ENCODE data around the gene ADCY9.

ADCY9 gene

GRCh38 chr16:4123616-4124300 lies 7.5 kb upstream of the ADCY9 start:
- DNase-seq (ENCODE audit: low read depth) = no peak

GRCh38 chr16:4120176-4120575 lies 3.9 kb upstream of the ADCY9 start:
- DNase-seq (ENCODE audit: low read depth) = no peak

- DNase-seq (ENCODE audit: low read depth) = no peak
Measured at GRCh38 chr16:4117250-4117578, 972 bp upstream of the ADCY9 start.

- no peak for DNase-seq (ENCODE audit: low read depth)
Measured at GRCh38 chr16:4115949-4116318, 308 bp downstream of the ADCY9 start.

GRCh38 chr16:4115209-4115948 lies 863 bp downstream of the ADCY9 start:
- DNase-seq (ENCODE audit: low read depth) = no peak

GRCh38 chr16:4114257-4115208 lies 1.7 kb downstream of the ADCY9 start:
- no peak for DNase-seq (ENCODE audit: low read depth)

GRCh38 chr16:4113358-4114256 lies 2.6 kb downstream of the ADCY9 start:
- DNase-seq (ENCODE audit: low read depth) = no peak

GRCh38 chr16:4111748-4112696 lies 4.2 kb downstream of the ADCY9 start:
- DNase-seq (ENCODE audit: low read depth) = no peak

- no peak for DNase-seq (ENCODE audit: low read depth)
Measured at GRCh38 chr16:4110680-4111079, 5.6 kb downstream of the ADCY9 start.

GRCh38 chr16:4110065-4110464 lies 6.2 kb downstream of the ADCY9 start:
- no peak for DNase-seq (ENCODE audit: low read depth)

- no peak for DNase-seq (ENCODE audit: low read depth)
Measured at GRCh38 chr16:4109250-4109736, 6.9 kb downstream of the ADCY9 start.

- no peak for DNase-seq (ENCODE audit: low read depth)
Measured at GRCh38 chr16:4106516-4106915, 9.7 kb downstream of the ADCY9 start.

- DNase-seq (ENCODE audit: low read depth) = no peak
Measured at GRCh38 chr16:4105848-4106247, 10.4 kb downstream of the ADCY9 start.

- no peak for DNase-seq (ENCODE audit: low read depth)
Measured at GRCh38 chr16:4103745-4104144, 12.5 kb downstream of the ADCY9 start.

GRCh38 chr16:4101421-4102219 lies 14.6 kb downstream of the ADCY9 start:
- DNase-seq (ENCODE audit: low read depth) = no peak

GRCh38 chr16:4098501-4098900 lies 17.7 kb downstream of the ADCY9 start:
- no peak for DNase-seq (ENCODE audit: low read depth)

GRCh38 chr16:4097826-4098240 lies 18.4 kb downstream of the ADCY9 start:
- DNase-seq (ENCODE audit: low read depth) = no peak

GRCh38 chr16:4096509-4096908 lies 19.7 kb downstream of the ADCY9 start:
- DNase-seq (ENCODE audit: low read depth) = no peak

- no peak for DNase-seq (ENCODE audit: low read depth)
Measured at GRCh38 chr16:4094127-4094773, 22.0 kb downstream of the ADCY9 start.

Measured in fibroblast of the conjunctiva (primary cell).